ENCODE measurements around the gene UNC13D.

GRCh38 chr17:75893305-75894048 is 49.3 kb upstream of the UNC13D start:
- no peak for TF ChIP-seq PATZ1 (tag by site-specific recombination; IDR thresholded peaks at IDR 0.05)
- no peak for TF ChIP-seq CTCF (tag by site-specific recombination; IDR thresholded peaks at IDR 0.05)

Measured in HEK293 (cell line).